Measurements from ENCODE around the gene WWC1.

WWC1 gene

DNA sequence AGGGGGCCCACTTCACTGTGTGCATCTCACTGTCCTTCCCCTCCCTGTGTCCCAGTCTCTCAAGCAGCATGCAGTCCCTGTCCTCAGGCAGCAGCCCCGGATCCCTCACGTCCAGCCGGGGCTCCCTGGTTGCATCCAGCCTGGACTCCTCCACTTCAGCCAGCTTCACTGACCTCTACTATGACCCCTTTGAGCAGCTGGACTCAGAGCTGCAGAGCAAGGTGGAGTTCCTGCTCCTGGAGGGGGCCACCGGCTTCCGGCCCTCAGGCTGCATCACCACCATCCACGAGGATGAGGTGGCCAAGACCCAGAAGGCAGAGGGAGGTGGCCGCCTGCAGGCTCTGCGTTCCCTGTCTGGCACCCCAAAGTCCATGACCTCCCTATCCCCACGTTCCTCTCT is 132.0 kb downstream of the WWC1 start:
- H3K27me3 ChIP-seq (ENCODE audit: insufficient read depth, low read length), result no peaks in the 10 kb centered on the region
- no peaks in the 10 kb centered on the region for H3K79me2 ChIP-seq (ENCODE audit: insufficient read depth, low read length)
- no peak overlapping the region for H3K9ac ChIP-seq (ENCODE audit: low read length)
- H3K9me2 ChIP-seq (ENCODE audit: low read depth, low read length), result no peaks in the 10 kb centered on the region
- H3K27ac ChIP-seq (ENCODE audit: low read depth, low read length, poor library complexity, severe bottlenecking), result no peak overlapping the region
- H2AFZ ChIP-seq (ENCODE audit: low read length), result no peak overlapping the region
- H3K9me3 ChIP-seq (ENCODE audit: low read length), result no peaks in the 10 kb centered on the region
- TF ChIP-seq, protein P1, sequence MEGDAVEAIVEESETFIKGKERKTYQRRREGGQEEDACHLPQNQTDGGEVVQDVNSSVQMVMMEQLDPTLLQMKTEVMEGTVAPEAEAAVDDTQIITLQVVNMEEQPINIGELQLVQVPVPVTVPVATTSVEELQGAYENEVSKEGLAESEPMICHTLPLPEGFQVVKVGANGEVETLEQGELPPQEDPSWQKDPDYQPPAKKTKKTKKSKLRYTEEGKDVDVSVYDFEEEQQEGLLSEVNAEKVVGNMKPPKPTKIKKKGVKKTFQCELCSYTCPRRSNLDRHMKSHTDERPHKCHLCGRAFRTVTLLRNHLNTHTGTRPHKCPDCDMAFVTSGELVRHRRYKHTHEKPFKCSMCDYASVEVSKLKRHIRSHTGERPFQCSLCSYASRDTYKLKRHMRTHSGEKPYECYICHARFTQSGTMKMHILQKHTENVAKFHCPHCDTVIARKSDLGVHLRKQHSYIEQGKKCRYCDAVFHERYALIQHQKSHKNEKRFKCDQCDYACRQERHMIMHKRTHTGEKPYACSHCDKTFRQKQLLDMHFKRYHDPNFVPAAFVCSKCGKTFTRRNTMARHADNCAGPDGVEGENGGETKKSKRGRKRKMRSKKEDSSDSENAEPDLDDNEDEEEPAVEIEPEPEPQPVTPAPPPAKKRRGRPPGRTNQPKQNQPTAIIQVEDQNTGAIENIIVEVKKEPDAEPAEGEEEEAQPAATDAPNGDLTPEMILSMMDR (IDR thresholded peaks at IDR 0.05; ENCODE audit: low read length), result no peak
- no peak for TF ChIP-seq EZH2 (IDR thresholded peaks at IDR 0.05; ENCODE audit: borderline replicate concordance, low read length)
- no peak overlapping the region for H3K4me2 ChIP-seq (ENCODE audit: low read length)
- no peaks in the 10 kb centered on the region for H4K20me1 ChIP-seq (ENCODE audit: insufficient read depth, low read length)
- no peaks in the 10 kb centered on the region for H3K4me1 ChIP-seq (ENCODE audit: insufficient read depth, low read length, severe bottlenecking)
- H3K4me3 ChIP-seq (ENCODE audit: low read depth, low read length, poor library complexity, severe bottlenecking), result no peak overlapping the region
- no peaks in the 10 kb centered on the region for H3F3A ChIP-seq (ENCODE audit: insufficient read depth, low read length)
- no peaks in the 10 kb centered on the region for H3K36me3 ChIP-seq (ENCODE audit: insufficient read depth, low read length)

DNA sequence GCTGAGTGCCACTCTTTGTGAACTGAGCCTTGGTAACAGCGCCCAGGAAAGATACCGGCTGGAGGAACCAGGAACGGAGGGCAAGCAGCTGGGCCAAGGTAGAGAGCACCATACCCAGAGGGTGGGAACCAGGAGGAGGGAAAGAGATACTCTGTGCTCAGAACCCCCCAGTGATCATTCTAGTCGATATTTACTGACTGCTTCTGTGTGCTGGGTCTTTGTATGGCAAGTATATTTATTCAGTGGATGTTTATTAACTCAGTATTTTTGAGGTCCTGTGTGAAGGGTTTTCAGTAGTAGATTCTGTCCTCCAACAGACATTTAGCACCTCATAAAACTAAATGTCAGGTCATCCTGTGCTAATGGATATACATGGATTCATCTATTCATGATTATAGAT is 132.5 kb downstream of the WWC1 start:
- Histone ChIP-seq H3K27ac (ENCODE audit: low read depth, low read length, poor library complexity, severe bottlenecking) (no peak overlapping the region), H3K36me3 (ENCODE audit: insufficient read depth, low read length) (no peaks in the 10 kb centered on the region), H3K4me1 (ENCODE audit: insufficient read depth, low read length, severe bottlenecking) (no peaks in the 10 kb centered on the region), H4K20me1 (ENCODE audit: insufficient read depth, low read length) (no peaks in the 10 kb centered on the region), H3K9me3 (ENCODE audit: low read length) (no peaks in the 10 kb centered on the region), H3K79me2 (ENCODE audit: insufficient read depth, low read length) (no peaks in the 10 kb centered on the region), H3F3A (ENCODE audit: insufficient read depth, low read length) (no peaks in the 10 kb centered on the region), H2AFZ (ENCODE audit: low read length) (no peak overlapping the region), H3K4me2 (ENCODE audit: low read length) (no peak overlapping the region), H3K27me3 (ENCODE audit: insufficient read depth, low read length) (no peaks in the 10 kb centered on the region), H3K4me3 (ENCODE audit: low read depth, low read length, poor library complexity, severe bottlenecking) (no peak overlapping the region), H3K9ac (ENCODE audit: low read length) (no peak overlapping the region), H3K9me2 (ENCODE audit: low read depth, low read length) (no peaks in the 10 kb centered on the region)
- TF ChIP-seq, protein P1 (IDR thresholded peaks at IDR 0.05; ENCODE audit: low read length), result no peak
- TF ChIP-seq EZH2 (IDR thresholded peaks at IDR 0.05; ENCODE audit: borderline replicate concordance, low read length), result no peak

DNA sequence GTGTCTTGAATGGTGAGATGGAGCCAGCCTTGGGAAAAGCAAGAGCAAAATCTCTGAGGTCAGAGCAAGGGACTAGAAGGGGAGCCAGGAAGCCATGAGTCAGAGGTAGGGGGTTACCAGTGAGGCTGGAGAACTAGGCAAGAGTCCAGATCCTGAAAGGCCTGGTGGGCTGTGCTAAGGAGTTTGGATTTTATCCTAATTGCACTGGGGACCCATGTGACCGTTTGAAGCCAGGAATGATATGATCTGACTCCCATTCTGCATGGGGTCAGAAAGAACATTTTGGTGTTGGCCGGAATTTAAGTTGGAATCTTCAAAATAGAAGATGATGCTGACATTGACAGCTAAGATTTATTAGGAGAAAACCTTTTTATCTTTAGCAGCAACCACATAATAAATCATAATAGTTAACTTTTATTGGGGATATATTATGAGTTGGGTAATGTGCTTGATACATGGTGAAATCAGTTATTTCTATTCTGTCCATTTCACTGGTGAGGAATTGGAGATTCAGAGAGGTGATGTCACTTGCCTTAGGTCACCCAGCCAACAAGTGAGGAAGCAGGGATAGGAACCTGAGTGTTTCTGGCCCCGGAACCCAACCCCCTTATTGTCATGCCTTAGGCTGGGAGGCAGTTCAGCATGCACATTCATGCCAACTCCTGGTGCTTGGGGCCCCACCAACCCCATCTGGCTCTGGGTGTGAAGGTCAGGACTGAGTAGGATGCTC is 133.3 kb downstream of the WWC1 start:
- Histone ChIP-seq H3K4me2 (ENCODE audit: low read length) (no peak overlapping the region), H3K79me2 (ENCODE audit: insufficient read depth, low read length) (no peaks in the 10 kb centered on the region), H3F3A (ENCODE audit: insufficient read depth, low read length) (no peaks in the 10 kb centered on the region), H3K9ac (ENCODE audit: low read length) (no peak overlapping the region), H3K9me2 (ENCODE audit: low read depth, low read length) (no peaks in the 10 kb centered on the region), H3K4me3 (ENCODE audit: low read depth, low read length, poor library complexity, severe bottlenecking) (no peak overlapping the region), H3K36me3 (ENCODE audit: insufficient read depth, low read length) (no peaks in the 10 kb centered on the region), H3K27me3 (ENCODE audit: insufficient read depth, low read length) (no peaks in the 10 kb centered on the region), H3K9me3 (ENCODE audit: low read length) (no peaks in the 10 kb centered on the region), H2AFZ (ENCODE audit: low read length) (no peak overlapping the region), H4K20me1 (ENCODE audit: insufficient read depth, low read length) (no peaks in the 10 kb centered on the region), H3K27ac (ENCODE audit: low read depth, low read length, poor library complexity, severe bottlenecking) (no peak overlapping the region), H3K4me1 (ENCODE audit: insufficient read depth, low read length, severe bottlenecking) (no peaks in the 10 kb centered on the region)
- no peak for TF ChIP-seq EZH2 (IDR thresholded peaks at IDR 0.05; ENCODE audit: borderline replicate concordance, low read length)
- TF ChIP-seq, protein P1 (IDR thresholded peaks at IDR 0.05; ENCODE audit: low read length), result no peak
